HEK293 (cell line): ENCODE measurements around the gene ZFYVE28.

Source experiments
- EGR2 ChIP-seq: fragments of 450-650 bp; formaldehyde crosslinking; IDR thresholded peaks from 2 replicates; pipeline ENCODE4 v1.5.1; 2016; ENCODE audit warnings: low read depth, missing biosample characterization, missing genetic modification characterization
- FEZF1 ChIP-seq: fragments of 450-650 bp; formaldehyde crosslinking; IDR thresholded peaks from 2 replicates; pipeline ENCODE4 v1.5.1; 2016; ENCODE audit warnings: missing biosample characterization, missing genetic modification characterization
- GLI2 ChIP-seq: fragments of 450-650 bp; formaldehyde crosslinking; IDR thresholded peaks from 2 replicates; pipeline ENCODE4; 2017; ENCODE audit warnings: missing biosample characterization, missing genetic modification characterization, low read depth, borderline replicate concordance
- GLIS2 ChIP-seq: fragments of 450-650 bp; formaldehyde crosslinking; IDR thresholded peaks from 2 replicates; pipeline ENCODE4 v1.5.1; 2016; ENCODE audit warnings: missing biosample characterization, missing genetic modification characterization
- HOXA7 ChIP-seq: sonication (generic); formaldehyde crosslinking; IDR thresholded peaks from 2 replicates; pipeline ENCODE4 v1.8.1; 2022; ENCODE audit warnings: missing genetic modification reagents, borderline replicate concordance
- IKZF3 ChIP-seq: fragments of 450-650 bp; IDR thresholded peaks from 2 replicates; pipeline ENCODE4 v1.5.0; 2018; ENCODE audit warnings: missing biosample characterization, mild to moderate bottlenecking, missing genetic modification characterization, moderate library complexity
- KLF1 ChIP-seq: fragments of 450-650 bp; formaldehyde crosslinking; IDR thresholded peaks from 2 replicates; pipeline ENCODE4 v1.5.1; 2016; ENCODE audit warnings: missing biosample characterization, missing genetic modification characterization
- OSR2 ChIP-seq: fragments of 450-650 bp; formaldehyde crosslinking; IDR thresholded peaks from 2 replicates; pipeline ENCODE4 v1.5.1; 2016; ENCODE audit warnings: missing biosample characterization, missing genetic modification characterization
- PATZ1 ChIP-seq: fragments of 450-650 bp; formaldehyde crosslinking; IDR thresholded peaks from 2 replicates; pipeline ENCODE4 v1.5.1; 2016; ENCODE audit warnings: missing biosample characterization, missing genetic modification characterization
- RBAK ChIP-seq: fragments of 450-650 bp; formaldehyde crosslinking; IDR thresholded peaks from 2 replicates; pipeline ENCODE4 v1.5.1; 2016; ENCODE audit warnings: missing biosample characterization, missing genetic modification characterization
- TCF7L2 ChIP-seq: IDR thresholded peaks from 2 replicates; pipeline ENCODE4 v1.6.1; 2011; ENCODE audit warnings: low read depth, mild to moderate bottlenecking, inconsistent platforms, low read length, moderate library complexity, borderline replicate concordance
- WT1 ChIP-seq: fragments of 450-650 bp; formaldehyde crosslinking; IDR thresholded peaks from 2 replicates; pipeline ENCODE4 v1.5.1; 2016; ENCODE audit warnings: missing biosample characterization, missing genetic modification characterization
- ZBTB26 ChIP-seq: fragments of 450-650 bp; formaldehyde crosslinking; optimal IDR thresholded peaks from 2 replicates; pipeline ENCODE3; 2016; ENCODE audit warnings: missing biosample characterization, mild to moderate bottlenecking, missing genetic modification characterization
- ZNF211 ChIP-seq: fragments of 450-650 bp; formaldehyde crosslinking; IDR thresholded peaks from 2 replicates; pipeline ENCODE4 v1.5.1; 2016; ENCODE audit warnings: low read depth, missing biosample characterization, missing genetic modification characterization
- ZNF292 ChIP-seq: fragments of 450-650 bp; formaldehyde crosslinking; IDR thresholded peaks from 2 replicates; pipeline ENCODE4 v1.5.1; 2016; ENCODE audit warnings: low read depth, missing biosample characterization, missing genetic modification characterization, borderline replicate concordance
- ZNF324 ChIP-seq: fragments of 450-650 bp; formaldehyde crosslinking; IDR thresholded peaks from 2 replicates; pipeline ENCODE4 v1.5.1; 2016; ENCODE audit warnings: missing biosample characterization, missing genetic modification characterization
- ZNF366 ChIP-seq: fragments of 450-650 bp; formaldehyde crosslinking; conservative IDR thresholded peaks from 2 replicates; pipeline ENCODE4 v1.5.1; 2016; ENCODE audit warnings: missing biosample characterization, missing genetic modification characterization
- ZNF510 ChIP-seq: fragments of 450-650 bp; formaldehyde crosslinking; IDR thresholded peaks from 2 replicates; pipeline ENCODE4 v1.5.1; 2018; ENCODE audit warnings: mild to moderate bottlenecking, missing genetic modification characterization, missing biosample characterization; ENCODE audit not compliant: insufficient replicate concordance
- ZNF558 ChIP-seq: fragments of 450-650 bp; formaldehyde crosslinking; IDR thresholded peaks from 2 replicates; pipeline ENCODE4 v1.5.1; 2016; ENCODE audit warnings: missing biosample characterization, missing genetic modification characterization
- ZNF580 ChIP-seq: fragments of 450-650 bp; formaldehyde crosslinking; IDR thresholded peaks from 2 replicates; pipeline ENCODE4 v1.5.1; 2016; ENCODE audit warnings: missing biosample characterization, missing genetic modification characterization
- ZNF658 ChIP-seq: fragments of 450-650 bp; formaldehyde crosslinking; IDR thresholded peaks from 2 replicates; pipeline ENCODE4; 2016; ENCODE audit warnings: missing biosample characterization, missing genetic modification characterization
- ZNF660 ChIP-seq: fragments of 450-650 bp; IDR thresholded peaks from 2 replicates; pipeline ENCODE4 v1.5.1; 2018; ENCODE audit warnings: missing biosample characterization, mild to moderate bottlenecking, missing genetic modification characterization
- ZNF777 ChIP-seq: fragments of 450-650 bp; formaldehyde crosslinking; IDR thresholded peaks from 2 replicates; pipeline ENCODE4 v1.5.1; 2017; ENCODE audit warnings: missing biosample characterization, missing genetic modification characterization, borderline replicate concordance
- ZNF792 ChIP-seq: fragments of 450-650 bp; formaldehyde crosslinking; IDR thresholded peaks from 2 replicates; pipeline ENCODE4 v1.5.1; 2016; ENCODE audit warnings: missing biosample characterization, missing genetic modification characterization
- ZNF843 ChIP-seq: fragments of 450-650 bp; formaldehyde crosslinking; IDR thresholded peaks from 2 replicates; pipeline ENCODE4 v1.5.1; 2016; ENCODE audit warnings: missing biosample characterization, missing genetic modification characterization
- TF ChIP-seq, protein P1 (sequence below): fragments of 450-650 bp; formaldehyde crosslinking; IDR thresholded peaks from 2 replicates; pipeline ENCODE4 v1.5.1; 2017; ENCODE audit warnings: missing biosample characterization, missing genetic modification characterization
- TF ChIP-seq, protein P2 (sequence below): sonication (generic); formaldehyde crosslinking; IDR thresholded peaks from 2 replicates; pipeline ENCODE4 v1.8.1; 2022; ENCODE audit warnings: mild to moderate bottlenecking, moderate library complexity, missing genetic modification reagents
- TF ChIP-seq, protein P3 (sequence below): fragments of 450-650 bp; formaldehyde crosslinking; IDR thresholded peaks from 2 replicates; pipeline ENCODE4 v1.5.1; 2017; ENCODE audit warnings: missing biosample characterization, missing genetic modification characterization
- TF ChIP-seq, protein P4 (sequence below): fragments of 450-650 bp; formaldehyde crosslinking; IDR thresholded peaks from 2 replicates; pipeline ENCODE4 v1.5.1; 2017; ENCODE audit warnings: missing biosample characterization, missing genetic modification characterization

ZFYVE28 gene

DNA sequence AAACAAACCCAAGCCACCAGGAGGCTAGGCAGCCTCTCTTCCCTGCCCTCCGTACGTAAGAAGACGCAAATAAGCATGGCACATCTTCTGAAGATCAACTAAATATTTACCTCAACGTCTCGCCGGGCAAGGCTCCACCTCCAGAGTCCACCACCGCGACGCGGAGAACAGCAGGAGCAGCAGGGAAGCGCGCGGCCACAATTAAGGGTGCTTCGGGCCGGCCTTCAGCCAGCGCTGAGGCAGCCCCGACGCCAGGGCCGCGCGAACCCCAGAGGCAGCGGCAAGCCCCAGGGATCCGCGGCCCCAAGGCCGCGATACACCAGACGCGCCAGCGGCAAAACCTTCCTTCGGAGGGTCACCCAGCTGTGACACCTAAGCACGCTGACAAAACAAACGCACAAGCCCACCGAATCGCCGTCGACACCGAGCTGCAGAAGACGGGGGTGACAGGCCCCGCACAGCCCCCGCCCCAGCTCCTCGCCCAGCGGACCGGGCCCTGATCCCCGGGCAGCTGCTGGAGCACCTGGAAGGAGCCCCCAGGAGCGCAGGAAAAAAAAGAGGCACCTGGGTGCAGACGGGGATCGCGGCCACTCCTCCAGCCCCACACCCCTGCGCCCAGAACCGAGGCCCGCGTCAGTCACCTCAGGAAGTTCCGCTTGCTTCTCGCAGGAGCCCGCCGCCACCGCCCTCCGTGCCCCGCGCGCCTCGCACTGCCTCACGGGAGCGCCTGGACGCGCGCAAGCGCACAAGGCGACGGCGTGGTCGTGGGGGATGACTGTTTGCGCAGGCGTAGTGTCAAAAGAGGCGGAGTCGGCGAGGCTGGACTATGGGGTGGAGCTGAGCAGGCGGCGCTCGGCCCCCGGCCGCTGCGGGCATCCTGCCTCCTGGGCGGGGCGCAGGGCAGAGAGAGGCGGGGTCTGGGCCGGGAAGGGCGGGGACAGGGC lies 176.8 kb downstream of the ZFYVE28 start, which contains the start of the genes HAUS3 and POLN (continued):
- no peak for TF ChIP-seq IKZF3
- TF ChIP-seq RBAK (tag by site-specific recombination), result no peak
- TF ChIP-seq ZNF510 (tag by site-specific recombination), result no peak
- TF ChIP-seq ZNF660 (tag by site-specific recombination), result 0 out of 2 replicates have a peak, but pooled peaks have one; percentile 9
- peak; percentile 29; the same call in 1 of the 2 replicates for TF ChIP-seq WT1
- TF ChIP-seq ZNF792 (tag by site-specific recombination), result no peak
- TF ChIP-seq HOXA7, result no peak
- peak; percentile 46; the same call in 1 of the 2 replicates for TF ChIP-seq ZNF843
- TF ChIP-seq ZBTB26 (tag by site-specific recombination), result peak; percentile 93
- TF ChIP-seq ZNF292, result no peak
- no peak for TF ChIP-seq GLI2 (tag by site-specific recombination)
- TF ChIP-seq ZNF777, result peak; percentile 59; the same call in 1 of the 2 replicates
- TF ChIP-seq FEZF1 (tag by site-specific recombination), result no peak
- TF ChIP-seq, protein P1, sequence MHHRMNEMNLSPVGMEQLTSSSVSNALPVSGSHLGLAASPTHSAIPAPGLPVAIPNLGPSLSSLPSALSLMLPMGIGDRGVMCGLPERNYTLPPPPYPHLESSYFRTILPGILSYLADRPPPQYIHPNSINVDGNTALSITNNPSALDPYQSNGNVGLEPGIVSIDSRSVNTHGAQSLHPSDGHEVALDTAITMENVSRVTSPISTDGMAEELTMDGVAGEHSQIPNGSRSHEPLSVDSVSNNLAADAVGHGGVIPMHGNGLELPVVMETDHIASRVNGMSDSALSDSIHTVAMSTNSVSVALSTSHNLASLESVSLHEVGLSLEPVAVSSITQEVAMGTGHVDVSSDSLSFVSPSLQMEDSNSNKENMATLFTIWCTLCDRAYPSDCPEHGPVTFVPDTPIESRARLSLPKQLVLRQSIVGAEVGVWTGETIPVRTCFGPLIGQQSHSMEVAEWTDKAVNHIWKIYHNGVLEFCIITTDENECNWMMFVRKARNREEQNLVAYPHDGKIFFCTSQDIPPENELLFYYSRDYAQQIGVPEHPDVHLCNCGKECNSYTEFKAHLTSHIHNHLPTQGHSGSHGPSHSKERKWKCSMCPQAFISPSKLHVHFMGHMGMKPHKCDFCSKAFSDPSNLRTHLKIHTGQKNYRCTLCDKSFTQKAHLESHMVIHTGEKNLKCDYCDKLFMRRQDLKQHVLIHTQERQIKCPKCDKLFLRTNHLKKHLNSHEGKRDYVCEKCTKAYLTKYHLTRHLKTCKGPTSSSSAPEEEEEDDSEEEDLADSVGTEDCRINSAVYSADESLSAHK (tag by site-specific recombination), result no peak
- no peak for TF ChIP-seq TCF7L2
- TF ChIP-seq, protein P2, sequence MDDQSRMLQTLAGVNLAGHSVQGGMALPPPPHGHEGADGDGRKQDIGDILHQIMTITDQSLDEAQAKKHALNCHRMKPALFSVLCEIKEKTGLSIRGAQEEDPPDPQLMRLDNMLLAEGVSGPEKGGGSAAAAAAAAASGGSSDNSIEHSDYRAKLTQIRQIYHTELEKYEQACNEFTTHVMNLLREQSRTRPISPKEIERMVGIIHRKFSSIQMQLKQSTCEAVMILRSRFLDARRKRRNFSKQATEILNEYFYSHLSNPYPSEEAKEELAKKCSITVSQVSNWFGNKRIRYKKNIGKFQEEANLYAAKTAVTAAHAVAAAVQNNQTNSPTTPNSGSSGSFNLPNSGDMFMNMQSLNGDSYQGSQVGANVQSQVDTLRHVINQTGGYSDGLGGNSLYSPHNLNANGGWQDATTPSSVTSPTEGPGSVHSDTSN (CRISPR knock-in tag), result peak; percentile 77; the same call in 1 of the 2 replicates
- TF ChIP-seq, protein P3, sequence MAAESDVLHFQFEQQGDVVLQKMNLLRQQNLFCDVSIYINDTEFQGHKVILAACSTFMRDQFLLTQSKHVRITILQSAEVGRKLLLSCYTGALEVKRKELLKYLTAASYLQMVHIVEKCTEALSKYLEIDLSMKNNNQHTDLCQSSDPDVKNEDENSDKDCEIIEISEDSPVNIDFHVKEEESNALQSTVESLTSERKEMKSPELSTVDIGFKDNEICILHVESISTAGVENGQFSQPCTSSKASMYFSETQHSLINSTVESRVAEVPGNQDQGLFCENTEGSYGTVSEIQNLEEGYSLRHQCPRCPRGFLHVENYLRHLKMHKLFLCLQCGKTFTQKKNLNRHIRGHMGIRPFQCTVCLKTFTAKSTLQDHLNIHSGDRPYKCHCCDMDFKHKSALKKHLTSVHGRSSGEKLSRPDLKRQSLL (tag by site-specific recombination), result no peak
- TF ChIP-seq KLF1 (tag by site-specific recombination), result peak; percentile 37
- TF ChIP-seq ZNF580 (tag by site-specific recombination), result 0 out of 2 replicates have a peak, but pooled peaks have one; percentile 18
- no peak for TF ChIP-seq ZNF658
- no peak for TF ChIP-seq ZNF366 (tag by site-specific recombination)
- no peak for TF ChIP-seq EGR2 (tag by site-specific recombination)
- no peak for TF ChIP-seq ZNF324 (tag by site-specific recombination)
- no peak for TF ChIP-seq ZNF211 (tag by site-specific recombination)
- peak; percentile 14; the same call in 1 of the 2 replicates for TF ChIP-seq GLIS2 (tag by site-specific recombination)
- no peak for TF ChIP-seq OSR2 (tag by site-specific recombination)
- TF ChIP-seq, protein P4, sequence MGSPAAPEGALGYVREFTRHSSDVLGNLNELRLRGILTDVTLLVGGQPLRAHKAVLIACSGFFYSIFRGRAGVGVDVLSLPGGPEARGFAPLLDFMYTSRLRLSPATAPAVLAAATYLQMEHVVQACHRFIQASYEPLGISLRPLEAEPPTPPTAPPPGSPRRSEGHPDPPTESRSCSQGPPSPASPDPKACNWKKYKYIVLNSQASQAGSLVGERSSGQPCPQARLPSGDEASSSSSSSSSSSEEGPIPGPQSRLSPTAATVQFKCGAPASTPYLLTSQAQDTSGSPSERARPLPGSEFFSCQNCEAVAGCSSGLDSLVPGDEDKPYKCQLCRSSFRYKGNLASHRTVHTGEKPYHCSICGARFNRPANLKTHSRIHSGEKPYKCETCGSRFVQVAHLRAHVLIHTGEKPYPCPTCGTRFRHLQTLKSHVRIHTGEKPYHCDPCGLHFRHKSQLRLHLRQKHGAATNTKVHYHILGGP (tag by site-specific recombination), result no peak
- TF ChIP-seq ZNF558, result no peak
- TF ChIP-seq PATZ1 (tag by site-specific recombination), result peak; percentile 78; the same call in 1 of the 2 replicates
